Cardiac fibroblast (primary cell): ENCODE data around the gene MSANTD3.
A peak's percentile ranks its signal among the peaks of the same experiment; 100 is the strongest.

Experiments
- DNase-seq, 2 donors: peaks; one replicate each; pipeline versions ENCODE4 v3.0.0 to v3.0.0-alpha.2; 2010; ENCODE audit warnings: low read depth in 2 of 2
- H3K4me3 ChIP-seq, 2 donors: replicated peaks in 1 of 2; 1 replicate in 1 of 2; 2 replicates in 1 of 2; pipeline ENCODE4 v1.5.1; 2011; ENCODE audit warnings: low read depth in 2 of 2, low read length in 2 of 2, mild to moderate bottlenecking in 2 of 2, moderate library complexity in 1 of 2
- CTCF ChIP-seq: IDR thresholded peaks from one replicate; pipeline ENCODE4 v1.5.1; 2011; ENCODE audit warnings: low read depth, mild to moderate bottlenecking, low read length, inconsistent platforms

Gene MSANTD3

GRCh38 chr9:100447041-100447440 lies 20.1 kb downstream of the MSANTD3 start:
- no peak overlapping the region for H3K4me3 ChIP-seq
- DNase-seq: no peak
- no peak for TF ChIP-seq CTCF

- no peak overlapping the region for H3K4me3 ChIP-seq
- no peak for TF ChIP-seq CTCF
- DNase-seq: no peak
Measured at GRCh38 chr9:100448266-100448665, 21.3 kb downstream of the MSANTD3 start.

- no peak for TF ChIP-seq CTCF
- no peak overlapping the region for H3K4me3 ChIP-seq
- DNase-seq: no peak
Measured at GRCh38 chr9:100449420-100449819, 22.5 kb downstream of the MSANTD3 start.

GRCh38 chr9:100452894-100453293 lies 26.0 kb downstream of the MSANTD3 start:
- no peak overlapping the region for H3K4me3 ChIP-seq
- DNase-seq: no peak
- no peak for TF ChIP-seq CTCF

GRCh38 chr9:100455470-100455869 lies 28.5 kb downstream of the MSANTD3 start:
- no peak for TF ChIP-seq CTCF

GRCh38 chr9:100457517-100457916 lies 30.6 kb downstream of the MSANTD3 start:
- no peak for TF ChIP-seq CTCF
- H3K4me3 ChIP-seq: no peak overlapping the region
- no peak for DNase-seq

More at GRCh38 chr9:100455470-100455869, 28.5 kb downstream of the MSANTD3 start:
- no peak overlapping the region for H3K4me3 ChIP-seq
- DNase-seq: peak in 1 of 2 donors; percentile 36

- no peak for TF ChIP-seq CTCF
- DNase-seq: no peak
- no peak overlapping the region for H3K4me3 ChIP-seq
Measured at GRCh38 chr9:100459963-100460362, 33.0 kb downstream of the MSANTD3 start.
